SK-N-MC (cell line): ENCODE data around the gene ABCA12.

Source experiments
- DNase-seq: peaks from one replicate; pipeline ENCODE4 v3.0.0-alpha.2; 2011; ENCODE audit warnings: low read depth, low spot score
- H3K27ac ChIP-seq: fragments of 200-600 bp; sonication (generic); 2 replicates; pipeline ENCODE4 v1.5.1; 2016; ENCODE audit warnings: mixed run types
- H3K36me3 ChIP-seq: fragments of 200-600 bp; sonication (generic); 2 replicates; pipeline ENCODE4 v1.6.1; 2017; ENCODE audit warnings: antibody characterized with exemption, low read length, mixed read lengths; ENCODE audit not compliant: insufficient read depth
- H3K4me3 ChIP-seq: fragments of 200-600 bp; sonication (generic); 2 replicates; pipeline ENCODE4 v1.5.1; 2016
- H3K9ac ChIP-seq: fragments of 200-600 bp; sonication (generic); 2 replicates; pipeline ENCODE4 v1.8.0; 2017; ENCODE audit warnings: mixed run types, mixed read lengths; ENCODE audit not compliant: insufficient read length
- H3K9me3 ChIP-seq: fragments of 200-600 bp; sonication (generic); 2 replicates; pipeline ENCODE4 v1.6.1; 2017; ENCODE audit warnings: low read depth, mild to moderate bottlenecking, antibody characterized with exemption, low read length, moderate library complexity, mixed read lengths
- EZH2 ChIP-seq: fragments of 200-600 bp; sonication (generic); IDR thresholded peaks from one replicate; pipeline ENCODE4 v1.6.1; 2017; ENCODE audit warnings: antibody characterized with exemption
- FOXP2 ChIP-seq: optimal IDR thresholded peaks from 2 replicates; pipeline ENCODE3; 2011; ENCODE audit warnings: mild to moderate bottlenecking, moderate library complexity; ENCODE audit not compliant: insufficient read depth; ENCODE audit errors: extremely low read length, control extremely low read depth
- POLR2AphosphoS5 ChIP-seq: IDR thresholded peaks from 2 replicates; pipeline ENCODE4 v1.6.1; 2012; ENCODE audit warnings: mild to moderate bottlenecking, low read depth, low read length, borderline replicate concordance

Gene ABCA12

GRCh38 chr2:215143458-215143857 is 5.0 kb upstream of the ABCA12 start:
- H3K9ac ChIP-seq, result no peak overlapping the region
- H3K4me3 ChIP-seq, result no peak overlapping the region
- H3K9me3 ChIP-seq, result no peaks in the 10 kb centered on the region
- H3K36me3 ChIP-seq, result no peaks in the 10 kb centered on the region
- no peak for TF ChIP-seq EZH2
- no peak for TF ChIP-seq POLR2AphosphoS5
- TF ChIP-seq FOXP2, result no peak
- no peak for DNase-seq
- no peak overlapping the region for H3K27ac ChIP-seq

DNA sequence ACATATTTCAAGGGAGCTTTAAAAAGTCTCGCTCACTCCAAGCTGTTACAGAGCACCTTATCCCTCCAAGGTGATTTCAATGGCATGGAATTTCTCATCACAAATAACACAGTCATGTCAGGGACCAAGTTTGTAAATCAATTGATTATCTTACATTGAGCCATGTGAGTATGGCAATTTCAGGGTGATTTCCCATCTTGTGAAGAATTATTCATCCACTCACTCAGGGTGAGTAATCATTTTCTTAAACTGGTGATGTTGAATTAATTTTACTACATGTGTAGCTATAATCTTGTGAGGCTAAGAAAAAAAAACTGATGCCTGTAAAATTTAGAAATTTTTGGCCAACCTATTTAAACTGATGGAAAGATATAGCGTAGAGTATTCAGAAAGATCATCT is 3.3 kb upstream of the ABCA12 start:
- Histone ChIP-seq H3K27ac (no peak overlapping the region), H3K9me3 (no peaks in the 10 kb centered on the region), H3K4me3 (no peak overlapping the region), H3K36me3 (no peaks in the 10 kb centered on the region), H3K9ac (no peak overlapping the region)
- no peak for DNase-seq
- TF ChIP-seq FOXP2 (no peak), EZH2 (no peak), POLR2AphosphoS5 (no peak)

GRCh38 chr2:215140166-215140707 is 1.8 kb upstream of the ABCA12 start:
- Histone ChIP-seq H3K27ac (no peak overlapping the region), H3K9ac (no peak overlapping the region), H3K9me3 (no peaks in the 10 kb centered on the region), H3K4me3 (no peak overlapping the region), H3K36me3 (no peaks in the 10 kb centered on the region)
- no peak for DNase-seq
- TF ChIP-seq EZH2 (no peak), FOXP2 (no peak), POLR2AphosphoS5 (no peak)

DNA sequence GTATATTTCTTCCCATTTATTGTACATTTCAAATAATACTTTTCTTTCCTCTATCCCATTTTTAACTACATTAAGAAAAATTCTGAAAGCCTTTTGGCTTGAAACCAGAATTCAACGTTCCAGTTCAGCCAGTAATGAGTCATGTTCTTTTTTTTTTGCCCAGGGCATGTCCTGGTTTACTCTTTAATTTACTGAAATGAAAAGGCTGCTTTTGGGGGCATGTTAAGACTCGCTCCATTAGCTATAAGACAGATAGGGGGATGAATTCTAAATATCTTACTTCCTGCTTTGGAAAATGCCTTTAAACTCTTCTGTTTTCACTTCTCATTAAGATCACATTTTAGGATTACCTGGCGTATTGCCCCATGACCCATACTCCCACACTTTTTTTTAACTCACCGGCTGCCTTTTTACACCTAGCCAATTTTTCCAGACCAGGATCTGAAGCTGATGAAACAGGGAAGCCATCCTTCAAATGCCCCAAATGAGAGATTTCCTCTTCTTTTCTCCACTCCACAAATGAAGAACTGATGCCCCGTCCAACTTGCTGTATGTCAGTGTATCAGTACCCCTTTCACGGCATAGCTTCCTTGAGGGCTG is 585 bp downstream of the ABCA12 start:
- Histone ChIP-seq H3K9ac (no peak overlapping the region), H3K36me3 (no peaks in the 10 kb centered on the region), H3K4me3 (peak overlapping the region; percentile 53), H3K27ac (0 out of 2 replicates have a peak overlapping the region, but pooled peaks have one; percentile 23), H3K9me3 (no peaks in the 10 kb centered on the region)
- TF ChIP-seq POLR2AphosphoS5 (no peak), EZH2 (no peak), FOXP2 (no peak)
- DNase-seq, result peak; percentile 22

DNA sequence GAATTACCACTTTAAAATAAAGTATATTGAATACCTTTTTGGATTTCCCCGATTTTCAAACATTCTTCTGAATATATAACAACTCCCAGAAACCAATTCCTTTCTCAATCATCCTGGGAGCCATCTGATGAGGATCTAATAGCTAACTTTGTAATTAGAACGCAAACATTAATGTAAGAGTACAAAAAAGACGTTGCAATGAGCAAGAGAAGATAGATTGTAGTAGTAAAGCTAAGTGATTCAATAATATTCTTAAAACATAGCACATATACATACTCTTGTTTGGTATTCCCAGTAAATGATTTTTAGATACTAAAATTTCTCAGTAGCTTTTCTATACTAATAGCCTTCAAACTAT is 1.1 kb downstream of the ABCA12 start:
- no peak overlapping the region for H3K9ac ChIP-seq

GRCh38 chr2:215136669-215137328 is 1.6 kb downstream of the ABCA12 start:
- peak; percentile 53 for DNase-seq
- H3K36me3 ChIP-seq, result no peaks in the 10 kb centered on the region
- TF ChIP-seq EZH2, result no peak
- TF ChIP-seq POLR2AphosphoS5, result peak; percentile 46; the same call in 1 of the 2 replicates
- TF ChIP-seq FOXP2, result peak; percentile 48
- H3K27ac ChIP-seq, result no peak overlapping the region
- H3K4me3 ChIP-seq, result peak overlapping the region; percentile 53
- no peaks in the 10 kb centered on the region for H3K9me3 ChIP-seq
- no peak overlapping the region for H3K9ac ChIP-seq

More for the DNA sequence above, 1.1 kb downstream of the ABCA12 start:
- no peak for TF ChIP-seq EZH2
- TF ChIP-seq POLR2AphosphoS5, result no peak
- no peak for TF ChIP-seq FOXP2
- Histone ChIP-seq H3K9me3 (no peaks in the 10 kb centered on the region), H3K36me3 (no peaks in the 10 kb centered on the region), H3K27ac (0 out of 2 replicates have a peak overlapping the region, but pooled peaks have one; percentile 23), H3K4me3 (peak overlapping the region; percentile 53)
- DNase-seq, result no peak

DNA sequence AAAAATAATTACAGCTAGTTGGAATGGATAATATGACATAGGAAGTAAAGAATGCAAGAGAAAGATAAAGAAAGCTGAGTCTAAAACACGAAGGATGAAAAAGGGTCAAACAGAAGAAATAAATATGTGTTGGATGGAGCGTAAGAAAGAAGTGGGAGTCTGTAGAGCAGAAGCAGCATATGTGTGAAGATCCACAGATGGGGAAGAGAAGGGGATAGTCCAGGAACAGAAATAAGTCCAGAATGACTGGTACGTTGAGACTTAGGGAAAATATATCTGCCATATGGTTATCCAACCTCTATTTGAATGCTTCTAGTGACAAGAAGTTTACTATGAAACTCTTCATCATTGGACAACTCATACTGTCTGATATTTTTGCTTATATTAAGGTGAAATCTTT is 18.0 kb downstream of the ABCA12 start:
- H3K27ac ChIP-seq, result no peak overlapping the region
- no peak overlapping the region for H3K9ac ChIP-seq
- H3K9me3 ChIP-seq, result peaks cover 3% of the 10 kb centered on the region; the same call in 1 of the 2 replicates
- TF ChIP-seq FOXP2 (no peak), POLR2AphosphoS5 (no peak), EZH2 (no peak)
- H3K36me3 ChIP-seq, result no peaks in the 10 kb centered on the region
- no peak overlapping the region for H3K4me3 ChIP-seq
- DNase-seq, result no peak

GRCh38 chr2:215119847-215120246 is 18.6 kb downstream of the ABCA12 start:
- TF ChIP-seq POLR2AphosphoS5 (no peak), FOXP2 (no peak), EZH2 (no peak)
- H3K4me3 ChIP-seq, result no peak overlapping the region
- H3K9me3 ChIP-seq, result peaks cover 3% of the 10 kb centered on the region; the same call in 1 of the 2 replicates
- no peak for DNase-seq
- no peak overlapping the region for H3K27ac ChIP-seq
- H3K36me3 ChIP-seq, result no peaks in the 10 kb centered on the region
- no peak overlapping the region for H3K9ac ChIP-seq

DNA sequence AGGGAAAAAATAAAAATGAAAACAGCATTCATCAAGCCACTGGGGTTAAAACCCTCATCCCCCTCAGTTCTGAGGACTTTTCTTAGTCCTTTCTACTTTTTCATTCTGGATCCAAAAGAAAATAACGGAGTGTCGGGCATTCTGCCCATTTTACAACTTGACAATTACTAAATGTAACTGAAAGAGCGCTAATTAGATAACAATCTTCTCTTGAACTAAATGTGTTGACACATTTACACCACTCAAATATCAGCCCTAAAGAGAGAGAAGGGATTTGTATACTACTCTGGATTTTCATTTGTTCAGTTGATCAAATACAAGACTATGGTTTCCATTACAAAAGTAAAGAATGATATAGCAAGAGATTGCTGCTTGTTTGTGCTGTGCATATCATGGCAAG is 27.5 kb downstream of the ABCA12 start:
- H3K9ac ChIP-seq, result no peak overlapping the region
- TF ChIP-seq POLR2AphosphoS5, result no peak
- no peak for TF ChIP-seq EZH2
- no peak for TF ChIP-seq FOXP2

More for the DNA sequence above, 27.5 kb downstream of the ABCA12 start:
- H3K4me3 ChIP-seq, result no peak overlapping the region
- H3K27ac ChIP-seq, result no peak overlapping the region
- no peaks in the 10 kb centered on the region for H3K9me3 ChIP-seq
- H3K36me3 ChIP-seq, result no peaks in the 10 kb centered on the region
- DNase-seq, result no peak
